H9 (cell line): ENCODE results near the gene KCND2. TPM values are rescaled to one million over a fixed set of nuclear protein-coding genes. Genes with fewer than 3 reads are reported as not detected.

Source experiments
- DNase-seq: peaks from one replicate; pipeline ENCODE4 v3.0.0-alpha.2; 2017
- H2AFZ ChIP-seq: one replicate; pipeline ENCODE4 v1.6.1; 2013; ENCODE audit warnings: mild to moderate bottlenecking, low read length, control low read depth, moderate library complexity
- H2AK5ac ChIP-seq: 2 replicates; pipeline ENCODE4 v1.6.1; 2013; ENCODE audit warnings: low read length, control low read depth, mixed read lengths; ENCODE audit not compliant: insufficient read length
- H2BK120ac ChIP-seq: one replicate; pipeline ENCODE4 v1.6.1; 2013; ENCODE audit warnings: low read depth, mild to moderate bottlenecking, low read length, control low read depth, inconsistent platforms; ENCODE audit not compliant: poor library complexity, severe bottlenecking
- H2BK12ac ChIP-seq: 2 replicates; pipeline ENCODE4 v1.6.1; 2013; ENCODE audit warnings: low read length, control low read depth, mixed read lengths, low read depth; ENCODE audit not compliant: insufficient read length
- H2BK15ac ChIP-seq: 2 replicates; pipeline ENCODE4 v1.6.1; 2013; ENCODE audit warnings: low read depth, low read length, control low read depth
- H2BK20ac ChIP-seq: one replicate; pipeline ENCODE4 v1.6.1; 2013; ENCODE audit warnings: low read depth, mild to moderate bottlenecking, low read length, control low read depth, inconsistent platforms; ENCODE audit not compliant: poor library complexity, severe bottlenecking
- H2BK5ac ChIP-seq: 2 replicates; pipeline ENCODE4 v1.6.1; 2013; ENCODE audit warnings: low read length, control low read depth, mixed read lengths; ENCODE audit not compliant: insufficient read length
- H3K14ac ChIP-seq: 2 replicates; pipeline ENCODE4 v1.6.1; 2013; ENCODE audit warnings: low read length, control low read depth; ENCODE audit not compliant: insufficient read depth
- H3K18ac ChIP-seq: 2 replicates; pipeline ENCODE4 v1.6.1; 2013; ENCODE audit warnings: low read depth, mild to moderate bottlenecking, mixed read lengths, low read length, control low read depth; ENCODE audit not compliant: insufficient read length
- H3K23ac ChIP-seq: 2 replicates; pipeline ENCODE4 v1.6.1; 2013; ENCODE audit warnings: low read length, control low read depth, mixed read lengths, low read depth; ENCODE audit not compliant: insufficient read length
- H3K23me2 ChIP-seq: 2 replicates; pipeline ENCODE4 v1.6.1; 2013; ENCODE audit warnings: low read depth, mild to moderate bottlenecking, mixed read lengths, low read length, control low read depth; ENCODE audit not compliant: insufficient read length, poor library complexity, severe bottlenecking
- H3K27ac ChIP-seq: 2 replicates; pipeline ENCODE4 v1.5.1; 2013; ENCODE audit warnings: low read length, control low read depth, mixed read lengths, low read depth; ENCODE audit not compliant: insufficient read length
- H3K27me3 ChIP-seq: 2 replicates; pipeline ENCODE4 v1.6.1; 2013; ENCODE audit warnings: low read length, control low read depth, inconsistent platforms; ENCODE audit not compliant: insufficient read depth
- H3K4ac ChIP-seq: 2 replicates; pipeline ENCODE4 v1.6.1; 2013; ENCODE audit warnings: low read depth, mild to moderate bottlenecking, control low read depth, inconsistent platforms, low read length, moderate library complexity
- H3K4me1 ChIP-seq: 2 replicates; pipeline ENCODE4 v1.6.1; 2013; ENCODE audit warnings: low read length, control low read depth, inconsistent platforms; ENCODE audit not compliant: insufficient read depth
- H3K4me2 ChIP-seq: 2 replicates; pipeline ENCODE4 v1.6.1; 2013; ENCODE audit warnings: low read length, control low read depth, mixed read lengths; ENCODE audit not compliant: insufficient read length, insufficient read depth
- H3K56ac ChIP-seq: 2 replicates; pipeline ENCODE4 v1.6.1; 2013; ENCODE audit warnings: low read depth, mild to moderate bottlenecking, mixed read lengths, low read length, control low read depth; ENCODE audit not compliant: insufficient read length
- H3K79me1 ChIP-seq: 2 replicates; pipeline ENCODE4 v1.6.1; 2013; ENCODE audit warnings: low read depth, mild to moderate bottlenecking, moderate library complexity, low read length, control low read depth, inconsistent platforms; ENCODE audit not compliant: insufficient read depth, poor library complexity, severe bottlenecking
- H3K79me2 ChIP-seq: 2 replicates; pipeline ENCODE4 v1.6.1; 2013; ENCODE audit warnings: low read length, control low read depth, inconsistent platforms; ENCODE audit not compliant: insufficient read depth
- H3K9ac ChIP-seq: 2 replicates; pipeline ENCODE4 v1.6.1; 2013; ENCODE audit warnings: low read length, control low read depth, mixed read lengths; ENCODE audit not compliant: insufficient read length; ENCODE audit errors: extremely low read depth
- H3K9me3 ChIP-seq: one replicate; pipeline ENCODE4 v1.6.1; 2013; ENCODE audit warnings: low read depth, low read length, inconsistent platforms; ENCODE audit not compliant: control insufficient read depth
- H3T11ph ChIP-seq: one replicate; pipeline ENCODE4 v1.6.1; 2013; ENCODE audit warnings: mild to moderate bottlenecking, low read length, control low read depth, inconsistent platforms
- H4K20me1 ChIP-seq: one replicate; pipeline ENCODE4 v1.6.1; 2013; ENCODE audit not compliant: control insufficient read depth, insufficient read length, insufficient read depth
- H4K5ac ChIP-seq: 2 replicates; pipeline ENCODE4 v1.6.1; 2013; ENCODE audit warnings: low read depth, mild to moderate bottlenecking, mixed read lengths, low read length, control low read depth; ENCODE audit not compliant: insufficient read length
- H4K8ac ChIP-seq: replicated peaks from 2 replicates; pipeline ENCODE4 v1.6.1; 2013; ENCODE audit warnings: low read length, control low read depth, mixed read lengths, low read depth; ENCODE audit not compliant: insufficient read length
- H4K91ac ChIP-seq: 2 replicates; pipeline ENCODE4 v1.6.1; 2013; ENCODE audit warnings: low read depth, mild to moderate bottlenecking, moderate library complexity, mixed read lengths, low read length, control low read depth; ENCODE audit not compliant: insufficient read length
- H3K27ac Mint-ChIP-seq, 3 experiments: 2 replicates in 2 of 3; 3 replicates in 1 of 3; pipeline ENCODE4 v1.8.0; 2020 to 2021; ENCODE audit warnings: mixed read lengths in 3 of 3, mild to moderate bottlenecking in 1 of 3, moderate library complexity in 1 of 3
- H3K27me3 Mint-ChIP-seq: 2 replicates; pipeline ENCODE4 v1.8.0; 2021; ENCODE audit warnings: low read depth, mild to moderate bottlenecking, moderate library complexity, mixed read lengths
- H3K36me3 Mint-ChIP-seq, 3 experiments: 2 replicates in 2 of 3; 3 replicates in 1 of 3; pipeline ENCODE4 v1.8.0; 2020 to 2021; ENCODE audit warnings: low read depth in 3 of 3, mixed read lengths in 3 of 3; ENCODE audit not compliant: insufficient read depth in 1 of 3
- H3K4me1 Mint-ChIP-seq, 2 experiments: 2 replicates each; pipeline ENCODE4 v1.8.0; 2020; ENCODE audit warnings: mixed read lengths in 2 of 2
- H3K4me3 Mint-ChIP-seq, 2 experiments: 2 replicates in 1 of 2; 3 replicates in 1 of 2; pipeline ENCODE4 v1.8.0; 2020 to 2021; ENCODE audit warnings: mild to moderate bottlenecking in 2 of 2, mixed read lengths in 2 of 2, moderate library complexity in 1 of 2
- H3K9me3 Mint-ChIP-seq, 2 experiments: 2 replicates in 1 of 2; 3 replicates in 1 of 2; pipeline ENCODE4 v1.8.0; 2020; ENCODE audit warnings: mild to moderate bottlenecking in 2 of 2, mixed read lengths in 2 of 2, moderate library complexity in 1 of 2
- WGBS: extraction: QIAGEN DNeasy Blood & Tissue Kit; methylation state at CpG from one replicate; pipeline ENCODE4 v1.1.7; 2013; ENCODE audit warnings: missing lambda C conversion rate, low lambda C conversion rate, mixed read lengths; ENCODE audit not compliant: insufficient read length; ENCODE audit errors: extremely low coverage; 5-methylcytosine and 5-hydroxymethylcytosine counted together
- total RNA-seq: library from RNA; stranded (reverse); gene quantifications from 2 replicates; pipeline ENCODE4 v1.2.1, GENCODE V29; 2021
- TF ChIP-seq, protein P1 (sequence below): fragments of 200-600 bp; sonication (generic); conservative IDR thresholded peaks from 3 replicates; pipeline ENCODE4 v1.8.0; 2021; ENCODE audit warnings: antibody characterized with exemption, mild to moderate bottlenecking

The KCND2 gene
- total RNA-seq, 1 experiment from 2014 or later: 6.4 TPM

DNA sequence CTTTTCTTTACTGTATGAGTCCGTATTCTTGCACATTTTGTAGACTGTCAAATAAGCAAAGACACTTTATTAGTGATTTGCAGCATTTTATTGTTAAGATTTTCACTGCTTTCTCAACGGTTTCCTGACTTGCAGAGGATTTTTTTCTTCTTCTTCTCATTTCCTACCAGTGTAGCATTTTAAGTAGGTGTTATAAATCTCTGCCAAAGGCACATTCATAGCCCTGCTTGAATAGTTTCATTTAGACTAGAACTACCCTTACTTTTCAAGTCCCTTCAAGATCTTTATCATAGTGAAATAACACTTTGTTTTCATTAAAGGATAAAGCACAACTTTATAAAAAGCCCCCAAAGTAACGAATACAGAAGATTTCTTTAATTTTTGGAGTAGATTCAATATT lies 313.6 kb downstream of the KCND2 start:
- no peak overlapping the region for H3K4me2 ChIP-seq
- WGBS: no CpG with 5 or more reads among the region's 3 CpGs
- H3K27me3 ChIP-seq: no peaks in the 10 kb centered on the region
- no peak overlapping the region for H2BK20ac ChIP-seq
- TF ChIP-seq, protein P1, sequence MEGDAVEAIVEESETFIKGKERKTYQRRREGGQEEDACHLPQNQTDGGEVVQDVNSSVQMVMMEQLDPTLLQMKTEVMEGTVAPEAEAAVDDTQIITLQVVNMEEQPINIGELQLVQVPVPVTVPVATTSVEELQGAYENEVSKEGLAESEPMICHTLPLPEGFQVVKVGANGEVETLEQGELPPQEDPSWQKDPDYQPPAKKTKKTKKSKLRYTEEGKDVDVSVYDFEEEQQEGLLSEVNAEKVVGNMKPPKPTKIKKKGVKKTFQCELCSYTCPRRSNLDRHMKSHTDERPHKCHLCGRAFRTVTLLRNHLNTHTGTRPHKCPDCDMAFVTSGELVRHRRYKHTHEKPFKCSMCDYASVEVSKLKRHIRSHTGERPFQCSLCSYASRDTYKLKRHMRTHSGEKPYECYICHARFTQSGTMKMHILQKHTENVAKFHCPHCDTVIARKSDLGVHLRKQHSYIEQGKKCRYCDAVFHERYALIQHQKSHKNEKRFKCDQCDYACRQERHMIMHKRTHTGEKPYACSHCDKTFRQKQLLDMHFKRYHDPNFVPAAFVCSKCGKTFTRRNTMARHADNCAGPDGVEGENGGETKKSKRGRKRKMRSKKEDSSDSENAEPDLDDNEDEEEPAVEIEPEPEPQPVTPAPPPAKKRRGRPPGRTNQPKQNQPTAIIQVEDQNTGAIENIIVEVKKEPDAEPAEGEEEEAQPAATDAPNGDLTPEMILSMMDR: no peak
- no peak overlapping the region for H2BK15ac ChIP-seq
- H2BK120ac ChIP-seq: no peak overlapping the region
- no peak overlapping the region for H3K27ac ChIP-seq
- no peak overlapping the region for H4K5ac ChIP-seq
- H2BK12ac ChIP-seq: no peak overlapping the region
- Mint-ChIP-seq H3K9me3 (no peaks in the 10 kb centered on the region), H3K36me3 (no peaks in the 10 kb centered on the region), H3K27me3 (no peaks in the 10 kb centered on the region), H3K4me3 (no peak overlapping the region), H3K4me1 (peaks cover 14 to 15% of the 10 kb centered on the region in 2 experiments), H3K27ac (no peak overlapping the region)
- H3K79me2 ChIP-seq: no peaks in the 10 kb centered on the region
- no peak overlapping the region for H3T11ph ChIP-seq
- H2BK5ac ChIP-seq: no peak overlapping the region
- DNase-seq: no peak
- no peaks in the 10 kb centered on the region for H3K23me2 ChIP-seq
- H3K4ac ChIP-seq: no peak overlapping the region
- no peaks in the 10 kb centered on the region for H4K20me1 ChIP-seq
- no peak overlapping the region for H2AFZ ChIP-seq
- H3K56ac ChIP-seq: no peak overlapping the region
- H3K23ac ChIP-seq: no peak overlapping the region
- no peak overlapping the region for H2AK5ac ChIP-seq
- H3K9me3 ChIP-seq: no peaks in the 10 kb centered on the region
- H3K18ac ChIP-seq: no peak overlapping the region
- no peak overlapping the region for H4K8ac ChIP-seq
- H3K14ac ChIP-seq: no peak overlapping the region
- H4K91ac ChIP-seq: no peak overlapping the region
- no peaks in the 10 kb centered on the region for H3K79me1 ChIP-seq
- no peaks in the 10 kb centered on the region; the same call in 1 of the 2 replicates for H3K4me1 ChIP-seq
- H3K9ac ChIP-seq: no peak overlapping the region
